ENCODE results near the gene SETD3. TPM values are rescaled to one million over a fixed set of nuclear protein-coding genes. Genes with fewer than 3 reads are reported as not detected.

Gene SETD3
- total RNA-seq, 1 donor from 2014 or later, result 53.7 TPM

DNA sequence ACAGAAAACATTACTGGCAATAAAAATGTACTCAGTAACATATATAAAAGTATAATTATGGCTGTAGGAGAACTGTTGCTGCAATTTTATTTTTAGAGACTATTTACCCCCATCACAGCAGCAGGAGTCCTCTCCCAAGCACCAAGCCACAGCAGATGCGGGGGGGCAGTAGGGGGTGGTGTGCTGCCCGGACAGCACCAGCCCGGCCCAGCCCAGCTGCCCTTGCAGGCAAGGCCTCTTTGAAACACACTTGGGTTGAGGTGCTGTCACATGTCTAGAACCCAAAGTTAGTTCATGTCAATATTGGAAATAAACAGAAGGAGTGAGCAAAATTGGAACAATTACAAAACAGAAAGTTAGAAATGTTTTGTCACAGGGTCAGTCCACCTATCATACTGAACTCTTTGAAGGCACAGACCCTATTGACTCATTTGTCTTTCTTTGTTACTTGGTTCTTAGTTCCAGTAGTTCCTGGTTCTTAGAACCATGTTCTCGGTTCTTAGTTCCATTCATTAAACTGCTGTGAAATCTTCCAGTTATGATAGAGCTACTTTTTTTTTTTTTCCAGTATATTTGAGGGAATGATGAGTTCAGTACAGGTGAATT, 23.3 kb upstream of the SETD3 start:
- DNase-seq (ENCODE audit: low spot score), result no peak
- Mint-ChIP-seq H3K27me3 (ENCODE audit: low read depth) (no peaks in the 10 kb centered on the region), H3K9me3 (no peaks in the 10 kb centered on the region), H3K4me3 (ENCODE audit: low read depth) (no peak overlapping the region), H3K36me3 (ENCODE audit: low read depth) (peaks cover 85% of the 10 kb centered on the region), H3K4me1 (ENCODE audit: low read depth) (no peaks in the 10 kb centered on the region), H3K27ac (no peak overlapping the region)
- intact Hi-C loops (cut with micrococcal nuclease), result no loop called here

DNA sequence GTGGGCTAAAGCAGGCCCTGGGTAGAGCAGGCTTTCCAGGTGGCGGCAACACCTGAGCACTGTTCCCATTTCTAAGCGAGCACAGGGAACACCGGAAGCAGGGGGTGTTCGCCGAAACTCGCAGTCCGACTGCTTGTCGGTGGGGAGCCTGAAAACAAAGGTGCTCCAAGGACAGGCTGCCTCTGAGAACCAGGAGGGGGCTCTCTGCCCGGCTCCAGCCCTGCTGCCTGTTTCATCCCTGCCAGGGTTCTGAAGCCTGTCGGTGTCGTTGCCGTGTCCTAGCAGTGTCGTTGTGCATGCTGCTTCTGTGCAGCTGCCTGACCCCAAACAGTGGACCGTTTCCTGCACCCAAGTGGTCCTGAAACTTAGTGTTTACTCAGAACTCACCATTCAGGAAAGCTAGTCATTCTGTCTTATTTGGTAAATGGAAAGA, 22.3 kb upstream of the SETD3 start:
- Mint-ChIP-seq H3K27me3 (ENCODE audit: low read depth) (no peaks in the 10 kb centered on the region), H3K27ac (no peak overlapping the region), H3K4me3 (ENCODE audit: low read depth) (no peak overlapping the region), H3K36me3 (ENCODE audit: low read depth) (peaks cover 85% of the 10 kb centered on the region), H3K4me1 (ENCODE audit: low read depth) (no peaks in the 10 kb centered on the region), H3K9me3 (no peaks in the 10 kb centered on the region)
- no peak for DNase-seq (ENCODE audit: low spot score)
- intact Hi-C loops (cut with micrococcal nuclease), result no loop called here

DNA sequence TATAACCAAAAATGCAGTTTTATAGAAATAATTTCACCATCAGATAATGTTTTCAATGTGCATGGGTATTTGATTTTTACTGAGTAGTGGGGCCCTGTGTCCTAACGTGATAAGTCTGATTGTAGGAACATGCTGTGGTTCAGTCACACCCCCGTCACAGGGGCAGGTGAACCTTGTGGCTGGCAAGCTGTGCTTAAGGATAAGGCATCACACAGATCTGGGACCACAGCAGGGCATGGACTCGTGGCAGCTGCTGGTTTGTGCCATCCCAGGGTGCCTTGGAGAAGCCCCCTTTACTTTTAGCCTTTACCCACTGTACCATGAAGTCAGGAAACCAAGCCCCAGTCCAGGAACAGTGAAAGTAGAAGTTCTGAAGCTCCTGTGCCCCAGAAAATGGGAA, 17.2 kb upstream of the SETD3 start:
- DNase-seq (ENCODE audit: low spot score), result no peak
- no peak overlapping the region for H3K4me3 Mint-ChIP-seq (ENCODE audit: low read depth)
- no peaks in the 10 kb centered on the region for H3K27me3 Mint-ChIP-seq (ENCODE audit: low read depth)
- H3K27ac Mint-ChIP-seq, result no peak overlapping the region
- no peaks in the 10 kb centered on the region for H3K4me1 Mint-ChIP-seq (ENCODE audit: low read depth)
- intact Hi-C loops (cut with micrococcal nuclease), result no loop called here
- no peaks in the 10 kb centered on the region for H3K9me3 Mint-ChIP-seq
- peaks cover 77% of the 10 kb centered on the region for H3K36me3 Mint-ChIP-seq (ENCODE audit: low read depth)

DNA sequence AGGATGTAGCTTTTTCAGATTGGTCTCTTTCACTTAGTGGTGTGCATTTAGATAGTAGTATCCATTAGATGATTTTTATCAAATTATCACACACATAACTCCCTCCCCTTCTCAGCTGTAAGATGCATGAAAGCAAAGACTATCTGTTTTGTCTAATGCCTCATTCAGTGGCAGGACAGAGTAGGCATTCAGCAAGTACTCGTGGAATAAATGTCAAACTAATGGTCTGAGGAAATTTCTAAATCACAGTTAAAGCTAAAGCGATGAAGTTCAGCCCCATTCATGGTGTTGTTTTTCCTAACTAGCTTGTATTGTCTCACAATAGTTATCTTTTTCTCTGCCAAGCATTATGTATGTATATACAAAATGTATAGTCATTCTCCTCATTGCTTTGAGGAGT, 16.7 kb upstream of the SETD3 start:
- no peaks in the 10 kb centered on the region for H3K4me1 Mint-ChIP-seq (ENCODE audit: low read depth)
- no peaks in the 10 kb centered on the region for H3K27me3 Mint-ChIP-seq (ENCODE audit: low read depth)
- DNase-seq (ENCODE audit: low spot score), result no peak
- peaks cover 76% of the 10 kb centered on the region for H3K36me3 Mint-ChIP-seq (ENCODE audit: low read depth)
- H3K9me3 Mint-ChIP-seq, result no peaks in the 10 kb centered on the region
- intact Hi-C loops (cut with micrococcal nuclease), result no loop called here
- H3K27ac Mint-ChIP-seq, result no peak overlapping the region
- H3K4me3 Mint-ChIP-seq (ENCODE audit: low read depth), result no peak overlapping the region

DNA sequence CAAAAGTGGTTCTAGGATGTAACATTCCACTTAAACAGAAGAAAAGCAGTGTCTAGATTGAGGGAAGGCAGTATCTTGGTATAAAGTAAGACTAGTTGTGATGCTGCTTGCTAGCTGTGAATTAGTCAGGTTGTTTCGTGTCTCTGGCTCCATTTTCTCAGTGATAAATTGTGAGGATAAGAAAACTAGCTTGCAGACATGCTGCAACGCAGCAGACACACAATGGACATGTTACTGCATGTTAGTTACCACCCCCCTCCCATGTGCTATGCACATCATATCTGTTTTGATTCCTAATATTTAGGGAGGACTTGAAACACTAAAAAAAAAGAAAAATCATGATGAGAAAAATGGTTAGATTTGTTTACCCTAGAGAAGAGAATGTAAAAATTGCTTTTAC, 3.4 kb upstream of the SETD3 start:
- no peaks in the 10 kb centered on the region for H3K9me3 Mint-ChIP-seq
- H3K4me1 Mint-ChIP-seq (ENCODE audit: low read depth), result peaks cover 36% of the 10 kb centered on the region
- H3K27ac Mint-ChIP-seq, result no peak overlapping the region
- intact Hi-C loops (cut with micrococcal nuclease), result loop anchor here (5.0 to 10.0 kb wide), 2 partner anchors 198 to 581 kb away; partner anchors contain the start of genes CYP46A1 and EVL
- H3K27me3 Mint-ChIP-seq (ENCODE audit: low read depth), result no peaks in the 10 kb centered on the region
- DNase-seq (ENCODE audit: low spot score), result no peak
- no peaks in the 10 kb centered on the region for H3K36me3 Mint-ChIP-seq (ENCODE audit: low read depth)
- H3K4me3 Mint-ChIP-seq (ENCODE audit: low read depth), result no peak overlapping the region

DNA sequence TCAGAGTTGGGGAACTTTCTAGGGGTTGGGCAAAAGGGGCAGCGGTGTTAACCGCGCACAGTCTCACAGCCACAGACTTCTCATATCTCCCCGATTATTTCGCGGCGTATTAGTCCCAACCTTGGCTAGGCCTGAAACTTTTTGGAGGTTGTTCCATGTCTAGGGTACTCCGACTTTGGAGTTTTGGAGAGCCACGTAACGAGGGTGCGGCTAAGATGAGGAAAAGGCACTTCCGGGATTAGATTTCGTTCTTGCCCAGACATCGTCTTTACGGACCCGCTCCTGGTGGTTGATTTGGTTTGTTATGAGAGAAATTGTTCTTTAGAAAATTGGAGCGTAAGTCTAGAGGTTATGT, 1.1 kb upstream of the SETD3 start:
- DNase-seq (ENCODE audit: low spot score), result peak; percentile 28
- intact Hi-C loops (cut with micrococcal nuclease), result loop anchor here (1.0 to 10.0 kb wide), 3 partner anchors 123 to 583 kb away; partner anchors contain the start of genes CCDC85C, CYP46A1 and EVL
- no peaks in the 10 kb centered on the region for H3K9me3 Mint-ChIP-seq
- H3K27me3 Mint-ChIP-seq (ENCODE audit: low read depth), result no peaks in the 10 kb centered on the region
- H3K4me3 Mint-ChIP-seq (ENCODE audit: low read depth), result peak overlapping the region; percentile 90
- H3K27ac Mint-ChIP-seq, result peak overlapping the region; percentile 92
- peaks cover 3% of the 10 kb centered on the region for H3K36me3 Mint-ChIP-seq (ENCODE audit: low read depth)
- peaks cover 49% of the 10 kb centered on the region for H3K4me1 Mint-ChIP-seq (ENCODE audit: low read depth)

DNA sequence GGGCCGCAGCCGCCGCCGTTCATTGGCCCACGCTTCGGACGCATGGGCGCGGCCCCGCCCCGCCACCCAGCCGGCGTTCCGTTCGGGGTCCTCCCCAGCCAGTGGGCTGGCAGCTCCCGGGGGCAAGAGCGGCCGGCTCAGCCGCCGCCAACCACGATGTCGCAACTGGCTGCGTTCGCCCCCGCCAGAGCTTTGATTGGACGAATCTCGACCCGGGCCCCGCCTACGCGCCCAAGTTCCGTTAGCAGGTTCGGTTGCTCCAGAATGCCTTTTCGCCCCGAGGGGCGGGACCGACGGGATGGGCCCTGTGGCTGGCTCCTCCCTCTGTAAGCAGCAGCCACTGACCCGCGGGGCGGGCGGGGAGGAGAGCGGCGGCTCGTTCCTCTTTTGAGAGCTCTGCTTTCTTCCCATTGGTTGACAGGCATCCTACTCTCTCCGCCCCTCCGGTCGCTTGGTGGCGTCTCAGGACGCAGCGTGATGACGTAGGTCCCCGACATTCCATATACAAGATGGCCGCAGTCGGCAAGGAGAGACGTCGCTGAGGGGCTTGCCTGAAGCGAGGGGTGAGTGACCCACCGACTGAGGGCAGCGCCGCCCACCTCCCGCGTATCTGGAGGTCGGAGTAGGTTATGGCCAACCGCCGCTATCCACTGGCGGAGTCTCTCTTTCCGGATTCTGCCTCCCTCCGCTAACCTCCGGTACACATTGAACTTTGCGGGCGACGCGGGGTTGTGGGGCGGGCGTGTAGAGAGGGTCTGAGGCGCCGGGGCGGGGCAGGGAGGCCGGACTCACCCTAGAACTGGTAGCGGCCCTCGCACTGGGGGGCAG, 472 bp upstream of the SETD3 start, which contains the start of gene CCNK:
Gene CCNK, plus strand, starts transcription at position 493 of the 828 bp plus-strand sequence. CDS start 11,269 bp downstream, outside the sequence.
- H3K27me3 Mint-ChIP-seq (ENCODE audit: low read depth), result no peaks in the 10 kb centered on the region
- peaks cover 43% of the 10 kb centered on the region for H3K4me1 Mint-ChIP-seq (ENCODE audit: low read depth)
- H3K27ac Mint-ChIP-seq, result peak within 1 kb of the TSS; percentile 92
- H3K36me3 Mint-ChIP-seq (ENCODE audit: low read depth), result peaks cover 3% of the 10 kb centered on the region
- intact Hi-C loops (cut with micrococcal nuclease), result loop anchor here (1.0 to 10.0 kb wide), 3 partner anchors 123 to 584 kb away; partner anchors contain the start of genes CCDC85C, CYP46A1 and EVL
- peak within 1 kb of the TSS; percentile 90 for H3K4me3 Mint-ChIP-seq (ENCODE audit: low read depth)
- H3K9me3 Mint-ChIP-seq, result no peaks in the 10 kb centered on the region
- peak; percentile 100 for DNase-seq (ENCODE audit: low spot score)

DNA sequence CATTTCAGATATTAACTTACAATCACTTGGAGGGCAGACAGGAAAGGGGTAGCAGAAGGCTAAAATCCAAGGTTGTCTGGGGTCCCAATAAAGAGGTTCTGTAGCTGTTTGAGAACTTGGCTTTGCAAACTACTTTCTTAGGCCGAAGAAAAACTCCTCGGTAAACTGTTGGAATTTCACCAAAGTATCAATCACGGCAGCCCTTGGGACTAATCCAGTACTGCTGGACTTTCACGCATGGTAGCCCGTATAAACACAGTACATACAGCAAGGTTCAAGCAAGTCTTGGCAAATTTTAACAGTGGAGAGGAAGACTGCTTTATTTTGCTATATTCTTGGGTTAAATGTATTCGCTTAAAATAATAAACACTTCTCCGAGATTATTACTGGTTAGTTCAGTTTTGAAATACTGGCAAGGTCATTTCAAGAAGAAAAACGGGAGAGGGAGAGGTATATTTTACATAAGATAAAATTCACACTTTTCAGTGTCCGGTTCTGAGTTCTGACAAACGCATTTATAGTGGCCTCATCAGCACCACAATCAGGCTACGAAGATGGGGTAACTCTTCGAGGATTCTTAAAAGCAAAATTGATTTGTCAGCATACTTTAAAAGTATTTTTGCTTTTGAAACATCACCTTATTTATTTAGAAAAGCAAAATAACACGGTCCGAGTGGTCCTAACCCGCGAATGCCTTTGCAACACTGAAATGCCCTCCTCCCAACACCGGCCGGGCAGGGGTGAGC, 1.3 kb downstream of the SETD3 start:
- DNase-seq (ENCODE audit: low spot score), result no peak
- intact Hi-C loops (cut with micrococcal nuclease), result no loop called here
- peaks cover 38% of the 10 kb centered on the region for H3K4me1 Mint-ChIP-seq (ENCODE audit: low read depth)
- H3K27ac Mint-ChIP-seq, result peak overlapping the region; percentile 89
- H3K9me3 Mint-ChIP-seq, result no peaks in the 10 kb centered on the region
- no peaks in the 10 kb centered on the region for H3K27me3 Mint-ChIP-seq (ENCODE audit: low read depth)
- H3K36me3 Mint-ChIP-seq (ENCODE audit: low read depth), result peaks cover 3% of the 10 kb centered on the region
- peak overlapping the region; percentile 99 for H3K4me3 Mint-ChIP-seq (ENCODE audit: low read depth)

DNA sequence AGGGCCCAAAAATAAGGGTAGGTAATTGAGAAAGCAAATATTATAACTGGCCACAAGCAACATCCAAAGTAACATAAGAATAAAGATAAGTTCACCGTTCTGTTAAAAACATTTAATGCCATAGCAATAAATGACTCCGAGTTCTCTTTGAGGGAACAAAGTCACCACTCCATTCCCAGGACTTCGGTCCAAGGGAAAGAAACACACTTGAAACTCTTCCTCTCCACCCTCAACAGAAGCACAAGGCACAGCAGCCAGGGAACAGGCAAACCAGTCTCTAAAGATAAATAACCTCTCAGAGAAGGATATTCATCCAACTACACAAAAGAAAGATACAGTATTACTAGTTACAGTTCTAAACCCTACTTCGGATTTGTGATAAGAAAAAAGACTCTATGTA, 2.5 kb downstream of the SETD3 start:
- no peak overlapping the region for H3K4me3 Mint-ChIP-seq (ENCODE audit: low read depth)
- H3K27me3 Mint-ChIP-seq (ENCODE audit: low read depth), result no peaks in the 10 kb centered on the region
- intact Hi-C loops (cut with micrococcal nuclease), result no loop called here
- no peak overlapping the region for H3K27ac Mint-ChIP-seq
- no peaks in the 10 kb centered on the region for H3K9me3 Mint-ChIP-seq
- peaks cover 30% of the 10 kb centered on the region for H3K4me1 Mint-ChIP-seq (ENCODE audit: low read depth)
- DNase-seq (ENCODE audit: low spot score), result no peak
- peaks cover 3% of the 10 kb centered on the region for H3K36me3 Mint-ChIP-seq (ENCODE audit: low read depth)

DNA sequence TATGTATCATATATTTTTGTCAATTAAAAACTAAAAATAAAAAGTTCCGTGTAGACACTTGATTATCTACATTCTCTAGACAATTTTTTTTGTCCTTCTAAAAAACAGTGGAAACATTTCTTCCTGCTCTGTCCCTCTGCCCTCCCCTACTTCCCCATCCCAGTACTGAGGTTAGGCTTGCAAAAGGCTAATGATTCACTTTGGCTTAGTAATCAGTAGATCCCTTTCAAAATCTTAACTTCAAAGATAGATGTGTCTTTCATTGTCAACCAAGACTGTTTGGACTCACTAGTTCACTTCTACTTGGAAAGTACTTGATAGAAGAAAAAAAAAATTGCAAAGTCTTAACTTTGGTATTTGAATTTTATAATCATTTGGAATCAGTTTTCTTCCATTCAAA, 3.8 kb downstream of the SETD3 start:
- H3K9me3 Mint-ChIP-seq, result no peaks in the 10 kb centered on the region
- peaks cover 18% of the 10 kb centered on the region for H3K4me1 Mint-ChIP-seq (ENCODE audit: low read depth)

DNA sequence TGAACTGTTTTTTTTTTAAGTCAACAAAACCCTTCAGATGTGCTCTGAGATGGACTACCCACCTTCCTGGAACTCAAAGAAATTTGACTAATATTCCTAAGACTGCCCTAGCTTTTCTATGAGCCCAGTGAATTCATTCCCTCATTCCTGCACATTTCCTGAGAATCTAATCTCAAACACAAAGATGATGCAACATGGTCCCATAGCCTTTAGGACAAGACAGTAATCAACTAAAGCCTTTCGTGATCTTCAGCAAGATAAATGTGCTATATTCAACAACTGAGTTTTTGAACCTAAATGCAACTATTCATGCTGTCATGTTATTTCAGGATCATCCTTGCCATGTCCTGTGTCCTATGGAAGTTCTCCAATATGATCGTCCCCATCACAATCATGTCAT, 5.0 kb downstream of the SETD3 start:
- Mint-ChIP-seq H3K4me3 (ENCODE audit: low read depth) (no peak overlapping the region), H3K36me3 (ENCODE audit: low read depth) (peaks cover 3% of the 10 kb centered on the region), H3K27ac (no peak overlapping the region), H3K4me1 (ENCODE audit: low read depth) (peaks cover 17% of the 10 kb centered on the region), H3K27me3 (ENCODE audit: low read depth) (no peaks in the 10 kb centered on the region), H3K9me3 (no peaks in the 10 kb centered on the region)
- DNase-seq (ENCODE audit: low spot score), result no peak
- intact Hi-C loops (cut with micrococcal nuclease), result no loop called here

More for the DNA sequence above, 3.8 kb downstream of the SETD3 start:
- Mint-ChIP-seq H3K27me3 (ENCODE audit: low read depth) (no peaks in the 10 kb centered on the region), H3K36me3 (ENCODE audit: low read depth) (peaks cover 3% of the 10 kb centered on the region), H3K27ac (no peak overlapping the region), H3K4me3 (ENCODE audit: low read depth) (no peak overlapping the region)
- intact Hi-C loops (cut with micrococcal nuclease), result no loop called here
- DNase-seq (ENCODE audit: low spot score), result no peak

DNA sequence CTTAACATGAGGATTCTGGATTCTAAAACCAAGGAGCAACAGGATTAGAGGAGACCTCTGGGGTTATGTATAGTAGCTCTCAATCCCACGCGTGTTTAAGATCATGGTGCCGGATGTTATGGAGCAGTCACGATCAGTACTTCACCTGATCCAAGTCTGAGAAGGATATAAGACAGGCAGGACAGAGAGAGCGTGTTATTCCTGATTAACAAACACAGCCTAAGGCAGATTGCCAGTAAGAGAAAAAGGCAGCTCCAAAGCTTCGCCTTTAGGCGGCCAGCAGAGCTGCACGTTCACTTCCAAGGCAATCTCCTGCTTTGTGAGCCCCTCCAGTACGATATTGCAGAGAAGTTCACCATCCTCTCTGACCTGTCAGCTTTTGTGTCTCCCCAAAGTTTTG, 5.5 kb downstream of the SETD3 start:
- Mint-ChIP-seq H3K4me1 (ENCODE audit: low read depth) (peaks cover 17% of the 10 kb centered on the region), H3K36me3 (ENCODE audit: low read depth) (peaks cover 3% of the 10 kb centered on the region), H3K4me3 (ENCODE audit: low read depth) (no peak overlapping the region), H3K27ac (no peak overlapping the region), H3K27me3 (ENCODE audit: low read depth) (no peaks in the 10 kb centered on the region), H3K9me3 (no peaks in the 10 kb centered on the region)
- intact Hi-C loops (cut with micrococcal nuclease), result no loop called here
- DNase-seq (ENCODE audit: low spot score), result no peak

Data from activated T-helper 2 cell treated with anti-CD3 and anti-CD28 coated beads, Interferon-gamma antibody, Interleukin-2, Interleukin-4, amounts not matched to agents 10 μg/mL and 5 μg/mL and 100 μg/mL, durations not matched to agents 14 hours and 24 hours and 36 hours (primary cell).